Measurements from ENCODE around the gene PROK2. TPM values are rescaled to one million over a fixed set of nuclear protein-coding genes. Genes with fewer than 3 reads are reported as not detected.

The PROK2 gene
- total RNA-seq, 2 experiments from 2014 or later: 1.3 to 1.4 TPM

GRCh38 chr3:71776538-71776937, 8.4 kb downstream of the PROK2 start:
- ChIA-PET POLR2A (no interaction called here), CTCF (no interaction called here)
- DNase-seq: no peak
- no peak for ATAC-seq (ENCODE audit: poor library complexity)
- Mint-ChIP-seq H3K9me3 (no peaks in the 10 kb centered on the region), H3K36me3 (ENCODE audit: low read depth) (no peaks in the 10 kb centered on the region), H3K27ac (no peak overlapping the region), H3K4me1 (ENCODE audit: low read depth) (peaks cover 17% of the 10 kb centered on the region), H3K4me3 (no peak overlapping the region), H3K27me3 (peaks cover 43% of the 10 kb centered on the region)
- H3K36me3 ChIP-seq (ENCODE audit: insufficient read depth, low read length): no peaks in the 10 kb centered on the region
- peaks cover 14 to 23% of the 10 kb centered on the region in 2 experiments for H3K27me3 ChIP-seq (ENCODE audit: control insufficient read depth in 1 of 2, insufficient read depth in 2 of 2, low read length in 2 of 2)
- no peak overlapping the region for H3K4me3 ChIP-seq (ENCODE audit: low read length)
- intact Hi-C loops (cut with DNase I, micrococcal nuclease): no loop called here
- no peak overlapping the region for H3K27ac ChIP-seq (ENCODE audit: low read depth in 1 of 2, low read length in 2 of 2)
- H3K4me1 ChIP-seq (ENCODE audit: insufficient read depth, low read length): peaks cover 12% of the 10 kb centered on the region
- TF ChIP-seq CTCF (IDR thresholded peaks at IDR 0.05): no peak
- no peaks in the 10 kb centered on the region for H3K9me3 ChIP-seq (ENCODE audit: control insufficient read depth in 1 of 2, insufficient read depth in 1 of 2, low read length in 2 of 2)

DNA sequence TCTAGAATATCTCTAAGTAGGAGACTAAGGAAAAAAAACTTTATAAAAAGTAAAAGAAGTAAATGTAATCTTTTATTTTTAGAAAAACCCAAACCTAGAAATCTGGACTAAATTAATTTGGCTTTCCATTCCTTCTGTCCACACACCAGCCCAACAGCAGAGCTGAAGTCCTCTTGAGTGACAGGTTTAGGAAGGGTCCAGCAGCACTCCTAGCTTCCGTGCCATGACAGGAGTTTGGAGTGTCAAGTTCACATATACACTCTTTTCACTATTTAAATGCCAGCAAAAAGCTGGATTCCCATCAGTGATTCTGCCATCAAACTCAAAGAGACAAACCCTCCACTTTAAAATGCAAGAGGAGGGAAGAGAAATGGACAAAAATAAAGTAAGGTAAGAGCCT, 13.1 kb downstream of the PROK2 start:
- no peak overlapping the region for H3K27ac Mint-ChIP-seq
- intact Hi-C loops (cut with DNase I, micrococcal nuclease): no loop called here
- DNase-seq (no peak), ATAC-seq (ENCODE audit: poor library complexity) (no peak)
- Histone ChIP-seq H3K27ac (ENCODE audit: low read depth in 1 of 2, low read length in 2 of 2) (no peak overlapping the region), H3K4me3 (ENCODE audit: low read length) (no peak overlapping the region), H3K9me3 (ENCODE audit: control insufficient read depth in 1 of 2, insufficient read depth in 1 of 2, low read length in 2 of 2) (no peaks in the 10 kb centered on the region), H3K27me3 (ENCODE audit: control insufficient read depth in 1 of 2, insufficient read depth in 2 of 2, low read length in 2 of 2) (peaks cover 4 to 5% of the 10 kb centered on the region in 2 experiments), H3K36me3 (ENCODE audit: insufficient read depth, low read length) (no peaks in the 10 kb centered on the region), H3K4me1 (ENCODE audit: insufficient read depth, low read length) (no peaks in the 10 kb centered on the region)
- no peak overlapping the region for H3K4me3 Mint-ChIP-seq
- ChIA-PET POLR2A (no interaction called here), CTCF (interaction anchor here (0.9 kb wide), 1 partner anchor 42 kb away, joined by 3 read pairs; no protein-coding TSS in a partner anchor)
- TF ChIP-seq CTCF (IDR thresholded peaks at IDR 0.05): no peak
- H3K27me3 Mint-ChIP-seq: peaks cover 9% of the 10 kb centered on the region
- no peaks in the 10 kb centered on the region for H3K9me3 Mint-ChIP-seq
- no peaks in the 10 kb centered on the region for H3K4me1 Mint-ChIP-seq (ENCODE audit: low read depth)
- no peaks in the 10 kb centered on the region for H3K36me3 Mint-ChIP-seq (ENCODE audit: low read depth)

DNA sequence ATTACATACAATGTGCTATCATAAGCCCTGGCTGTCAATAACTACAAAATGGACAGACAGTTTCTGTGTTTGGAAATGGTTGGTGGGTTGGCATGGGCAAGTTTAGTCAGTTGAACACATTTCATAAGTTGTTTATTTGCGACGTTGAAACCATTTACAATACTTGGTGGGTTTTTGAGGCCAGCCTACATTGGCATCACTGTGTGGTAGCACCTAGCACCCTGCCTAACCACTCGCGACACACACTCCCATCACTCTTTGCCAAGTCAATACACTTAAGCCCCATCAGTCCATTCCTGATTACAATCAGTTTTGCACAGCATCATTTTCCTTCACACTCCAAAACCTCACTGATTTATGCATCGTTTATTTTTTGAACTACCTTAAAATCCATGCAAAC, 13.8 kb downstream of the PROK2 start:
- no peak for TF ChIP-seq CTCF (IDR thresholded peaks at IDR 0.05)
- ATAC-seq (ENCODE audit: poor library complexity) (no peak), DNase-seq (no peak)
- ChIA-PET POLR2A (no interaction called here), CTCF (no interaction called here)
- no peaks in the 10 kb centered on the region for H3K36me3 ChIP-seq (ENCODE audit: insufficient read depth, low read length)
- no peaks in the 10 kb centered on the region for H3K9me3 ChIP-seq (ENCODE audit: control insufficient read depth in 1 of 2, insufficient read depth in 1 of 2, low read length in 2 of 2)
- Mint-ChIP-seq H3K9me3 (no peaks in the 10 kb centered on the region), H3K4me3 (no peak overlapping the region), H3K27me3 (peaks cover 1% of the 10 kb centered on the region), H3K4me1 (ENCODE audit: low read depth) (no peaks in the 10 kb centered on the region), H3K27ac (no peak overlapping the region), H3K36me3 (ENCODE audit: low read depth) (no peaks in the 10 kb centered on the region)
- no peaks in the 10 kb centered on the region for H3K27me3 ChIP-seq (ENCODE audit: control insufficient read depth in 1 of 2, insufficient read depth in 2 of 2, low read length in 2 of 2)
- intact Hi-C loops (cut with DNase I, micrococcal nuclease): no loop called here
- H3K4me3 ChIP-seq (ENCODE audit: low read length): no peak overlapping the region
- no peaks in the 10 kb centered on the region for H3K4me1 ChIP-seq (ENCODE audit: insufficient read depth, low read length)
- H3K27ac ChIP-seq (ENCODE audit: low read depth in 1 of 2, low read length in 2 of 2): no peak overlapping the region
